Subcutaneous adipose tissue (tissue), 4 donors: ENCODE results near the gene TNRC6C. TPM values are rescaled to one million over a fixed set of nuclear protein-coding genes. Genes with fewer than 3 reads are reported as not detected.

Source experiments
- CTCF ChIP-seq: fragments of 450-650 bp; IDR thresholded peaks from one replicate; pipeline ENCODE4 v1.5.1; 2016; ENCODE audit warnings: low read depth, mild to moderate bottlenecking, control low read depth, antibody characterized with exemption, moderate library complexity
- total RNA-seq, 4 donors: library from RNA; depleted of rRNA; stranded (reverse); fragments of >200 nt; gene quantifications; one replicate each; pipeline ENCODE4 v1.1.0, GENCODE V29; 2016

The TNRC6C gene
- total RNA-seq, 4 donors from 2014 or later = 8.2 to 33.3 (median 13.8) TPM

GRCh38 chr17:78101542-78101941, 143.0 kb downstream of the TNRC6C start:
- no peak for TF ChIP-seq CTCF

- no peak for TF ChIP-seq CTCF
Observed at GRCh38 chr17:78103311-78103710, 144.8 kb downstream of the TNRC6C start.

- no peak for TF ChIP-seq CTCF
Observed at GRCh38 chr17:78104540-78104941, 146.0 kb downstream of the TNRC6C start.

GRCh38 chr17:78105101-78105500, 146.6 kb downstream of the TNRC6C start:
- no peak for TF ChIP-seq CTCF

GRCh38 chr17:78105551-78105950, 147.0 kb downstream of the TNRC6C start:
- TF ChIP-seq CTCF = no peak

GRCh38 chr17:78106211-78106610, 147.7 kb downstream of the TNRC6C start:
- no peak for TF ChIP-seq CTCF

GRCh38 chr17:78107457-78107856, 149.0 kb downstream of the TNRC6C start:
- no peak for TF ChIP-seq CTCF
